HEK293 (cell line): ENCODE measurements around the gene SVOP.

Experiments used
- BCL11B ChIP-seq: fragments of 450-650 bp; formaldehyde crosslinking; IDR thresholded peaks from 2 replicates; pipeline ENCODE4 v1.5.1; 2016; ENCODE audit warnings: low read depth, missing biosample characterization, missing genetic modification characterization
- EGR2 ChIP-seq: fragments of 450-650 bp; formaldehyde crosslinking; IDR thresholded peaks from 2 replicates; pipeline ENCODE4 v1.5.1; 2016; ENCODE audit warnings: low read depth, missing biosample characterization, missing genetic modification characterization
- GLIS1 ChIP-seq: fragments of 450-650 bp; formaldehyde crosslinking; IDR thresholded peaks from 2 replicates; pipeline ENCODE4 v1.5.1; 2016; ENCODE audit warnings: missing biosample characterization, missing genetic modification characterization
- GLIS2 ChIP-seq: fragments of 450-650 bp; formaldehyde crosslinking; IDR thresholded peaks from 2 replicates; pipeline ENCODE4 v1.5.1; 2016; ENCODE audit warnings: missing biosample characterization, missing genetic modification characterization
- KLF1 ChIP-seq: fragments of 450-650 bp; formaldehyde crosslinking; IDR thresholded peaks from 2 replicates; pipeline ENCODE4 v1.5.1; 2016; ENCODE audit warnings: missing biosample characterization, missing genetic modification characterization
- KLF16 ChIP-seq: fragments of 450-650 bp; formaldehyde crosslinking; IDR thresholded peaks from 2 replicates; pipeline ENCODE4 v1.5.1; 2017; ENCODE audit warnings: missing biosample characterization, missing genetic modification characterization
- KLF8 ChIP-seq: fragments of 450-650 bp; formaldehyde crosslinking; IDR thresholded peaks from 2 replicates; pipeline ENCODE4 v1.5.1; 2016; ENCODE audit warnings: missing biosample characterization, missing genetic modification characterization
- KLF9 ChIP-seq: fragments of 450-650 bp; formaldehyde crosslinking; IDR thresholded peaks from 2 replicates; pipeline ENCODE4 v1.5.1; 2016; ENCODE audit warnings: missing biosample characterization, missing genetic modification characterization, low read depth
- MEIS1 ChIP-seq: sonication (generic); formaldehyde crosslinking; IDR thresholded peaks from 2 replicates; pipeline ENCODE4 v1.8.1; 2022; ENCODE audit warnings: missing genetic modification reagents, mild to moderate bottlenecking, borderline replicate concordance
- PATZ1 ChIP-seq: fragments of 450-650 bp; formaldehyde crosslinking; IDR thresholded peaks from 2 replicates; pipeline ENCODE4 v1.5.1; 2016; ENCODE audit warnings: missing biosample characterization, missing genetic modification characterization
- REST ChIP-seq: fragments of 450-650 bp; formaldehyde crosslinking; IDR thresholded peaks from 2 replicates; pipeline ENCODE4 v1.5.1; 2016; ENCODE audit warnings: missing biosample characterization, missing genetic modification characterization
- SP3 ChIP-seq: fragments of 450-650 bp; formaldehyde crosslinking; IDR thresholded peaks from 2 replicates; pipeline ENCODE4 v1.5.1; 2016; ENCODE audit warnings: missing biosample characterization, missing genetic modification characterization
- WT1 ChIP-seq: fragments of 450-650 bp; formaldehyde crosslinking; IDR thresholded peaks from 2 replicates; pipeline ENCODE4 v1.5.1; 2016; ENCODE audit warnings: missing biosample characterization, missing genetic modification characterization
- ZBTB26 ChIP-seq: fragments of 450-650 bp; formaldehyde crosslinking; optimal IDR thresholded peaks from 2 replicates; pipeline ENCODE3; 2016; ENCODE audit warnings: missing biosample characterization, mild to moderate bottlenecking, missing genetic modification characterization
- ZBTB48 ChIP-seq: fragments of 450-650 bp; formaldehyde crosslinking; IDR thresholded peaks from 2 replicates; pipeline ENCODE4 v1.5.1; 2016; ENCODE audit warnings: missing biosample characterization, missing genetic modification characterization
- ZFP69B ChIP-seq: fragments of 450-650 bp; formaldehyde crosslinking; IDR thresholded peaks from 2 replicates; pipeline ENCODE4 v1.5.1; 2016; ENCODE audit warnings: missing biosample characterization, missing genetic modification characterization
- ZNF114 ChIP-seq: fragments of 450-650 bp; formaldehyde crosslinking; IDR thresholded peaks from 2 replicates; pipeline ENCODE4 v1.5.0; 2017; ENCODE audit warnings: missing biosample characterization, missing genetic modification characterization
- ZNF140 ChIP-seq: fragments of 450-650 bp; formaldehyde crosslinking; IDR thresholded peaks from 2 replicates; pipeline ENCODE4 v1.5.1; 2016; ENCODE audit warnings: missing biosample characterization, missing genetic modification characterization
- ZNF394 ChIP-seq: fragments of 450-650 bp; formaldehyde crosslinking; IDR thresholded peaks from 2 replicates; pipeline ENCODE4 v1.5.1; 2016; ENCODE audit warnings: missing biosample characterization, missing genetic modification characterization, mild to moderate bottlenecking, moderate library complexity, borderline replicate concordance
- ZNF501 ChIP-seq: fragments of 450-650 bp; formaldehyde crosslinking; IDR thresholded peaks from 2 replicates; pipeline ENCODE4 v1.5.1; 2016; ENCODE audit warnings: missing biosample characterization, missing genetic modification characterization
- ZNF518A ChIP-seq: fragments of 450-650 bp; formaldehyde crosslinking; conservative IDR thresholded peaks from 2 replicates; pipeline ENCODE4 v1.5.1; 2016; ENCODE audit warnings: low read depth, missing biosample characterization, missing genetic modification characterization
- ZNF529 ChIP-seq: fragments of 450-650 bp; formaldehyde crosslinking; IDR thresholded peaks from 2 replicates; pipeline ENCODE4 v1.5.1; 2017; ENCODE audit warnings: missing genetic modification characterization, missing biosample characterization; ENCODE audit not compliant: insufficient replicate concordance
- ZNF571 ChIP-seq: fragments of 450-650 bp; formaldehyde crosslinking; IDR thresholded peaks from 2 replicates; pipeline ENCODE4 v1.5.0; 2017; ENCODE audit warnings: missing biosample characterization, missing genetic modification characterization
- ZNF654 ChIP-seq: fragments of 450-650 bp; formaldehyde crosslinking; IDR thresholded peaks from 2 replicates; pipeline ENCODE4 v1.5.1; 2016; ENCODE audit warnings: low read depth, missing biosample characterization, missing genetic modification characterization
- ZNF692 ChIP-seq: fragments of 450-650 bp; formaldehyde crosslinking; IDR thresholded peaks from 2 replicates; pipeline ENCODE4 v1.5.1; 2016; ENCODE audit warnings: missing biosample characterization, missing genetic modification characterization
- ZSCAN30 ChIP-seq: fragments of 450-650 bp; IDR thresholded peaks from 2 replicates; pipeline ENCODE4 v1.5.1; 2018; ENCODE audit warnings: missing biosample characterization, mild to moderate bottlenecking, missing genetic modification characterization, moderate library complexity

SVOP gene

GRCh38 chr12:109020796-109021380 is at the start of gene SVOP (continued):
- TF ChIP-seq REST (tag by site-specific recombination) (peak; percentile 100), ZNF114 (tag by site-specific recombination) (no peak), BCL11B (tag by site-specific recombination) (no peak), ZBTB26 (tag by site-specific recombination) (peak; percentile 45), ZNF692 (tag by site-specific recombination) (peak; percentile 59; the same call in 1 of the 2 replicates), ZBTB48 (tag by site-specific recombination) (peak; percentile 94), ZNF571 (tag by site-specific recombination) (no peak), KLF16 (tag by site-specific recombination) (peak; percentile 82), ZNF394 (tag by site-specific recombination) (peak; percentile 97), ZSCAN30 (peak; percentile 79; the same call in 1 of the 2 replicates), ZNF501 (tag by site-specific recombination) (peak; percentile 60; the same call in 1 of the 2 replicates), ZFP69B (tag by site-specific recombination) (peak; percentile 71; the same call in 1 of the 2 replicates), GLIS2 (tag by site-specific recombination) (peak; percentile 91), KLF1 (peak; percentile 60), PATZ1 (peak; percentile 64), ZNF529 (no peak), ZNF140 (tag by site-specific recombination) (no peak), GLIS1 (tag by site-specific recombination) (peak; percentile 95), ZNF654 (tag by site-specific recombination) (0 out of 2 replicates have a peak, but pooled peaks have one; percentile 2), SP3 (tag by site-specific recombination) (peak; percentile 77), EGR2 (tag by site-specific recombination) (peak; percentile 95), KLF8 (tag by site-specific recombination) (peak; percentile 57), KLF9 (tag by site-specific recombination) (peak; percentile 71), ZNF518A (tag by site-specific recombination) (peak; percentile 60; the same call in 1 of the 2 replicates), MEIS1 (CRISPR knock-in tag) (0 out of 2 replicates have a peak, but pooled peaks have one; percentile 31), WT1 (tag by site-specific recombination) (peak; percentile 56; the same call in 1 of the 2 replicates)
